Measurements from ENCODE around the gene PLCD3.

Gene PLCD3

GRCh38 chr17:45098869-45099616 is 33.3 kb downstream of the PLCD3 start:
- no peak overlapping the region for H3K4me3 ChIP-seq
- peak overlapping the region; percentile 24 to 89 for H3K27ac ChIP-seq
- peak; percentile 96 for DNase-seq (ENCODE audit: low spot score)
- TF ChIP-seq, protein P1, sequence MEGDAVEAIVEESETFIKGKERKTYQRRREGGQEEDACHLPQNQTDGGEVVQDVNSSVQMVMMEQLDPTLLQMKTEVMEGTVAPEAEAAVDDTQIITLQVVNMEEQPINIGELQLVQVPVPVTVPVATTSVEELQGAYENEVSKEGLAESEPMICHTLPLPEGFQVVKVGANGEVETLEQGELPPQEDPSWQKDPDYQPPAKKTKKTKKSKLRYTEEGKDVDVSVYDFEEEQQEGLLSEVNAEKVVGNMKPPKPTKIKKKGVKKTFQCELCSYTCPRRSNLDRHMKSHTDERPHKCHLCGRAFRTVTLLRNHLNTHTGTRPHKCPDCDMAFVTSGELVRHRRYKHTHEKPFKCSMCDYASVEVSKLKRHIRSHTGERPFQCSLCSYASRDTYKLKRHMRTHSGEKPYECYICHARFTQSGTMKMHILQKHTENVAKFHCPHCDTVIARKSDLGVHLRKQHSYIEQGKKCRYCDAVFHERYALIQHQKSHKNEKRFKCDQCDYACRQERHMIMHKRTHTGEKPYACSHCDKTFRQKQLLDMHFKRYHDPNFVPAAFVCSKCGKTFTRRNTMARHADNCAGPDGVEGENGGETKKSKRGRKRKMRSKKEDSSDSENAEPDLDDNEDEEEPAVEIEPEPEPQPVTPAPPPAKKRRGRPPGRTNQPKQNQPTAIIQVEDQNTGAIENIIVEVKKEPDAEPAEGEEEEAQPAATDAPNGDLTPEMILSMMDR (IDR thresholded peaks at IDR 0.05) = peak; percentile 89

DNA sequence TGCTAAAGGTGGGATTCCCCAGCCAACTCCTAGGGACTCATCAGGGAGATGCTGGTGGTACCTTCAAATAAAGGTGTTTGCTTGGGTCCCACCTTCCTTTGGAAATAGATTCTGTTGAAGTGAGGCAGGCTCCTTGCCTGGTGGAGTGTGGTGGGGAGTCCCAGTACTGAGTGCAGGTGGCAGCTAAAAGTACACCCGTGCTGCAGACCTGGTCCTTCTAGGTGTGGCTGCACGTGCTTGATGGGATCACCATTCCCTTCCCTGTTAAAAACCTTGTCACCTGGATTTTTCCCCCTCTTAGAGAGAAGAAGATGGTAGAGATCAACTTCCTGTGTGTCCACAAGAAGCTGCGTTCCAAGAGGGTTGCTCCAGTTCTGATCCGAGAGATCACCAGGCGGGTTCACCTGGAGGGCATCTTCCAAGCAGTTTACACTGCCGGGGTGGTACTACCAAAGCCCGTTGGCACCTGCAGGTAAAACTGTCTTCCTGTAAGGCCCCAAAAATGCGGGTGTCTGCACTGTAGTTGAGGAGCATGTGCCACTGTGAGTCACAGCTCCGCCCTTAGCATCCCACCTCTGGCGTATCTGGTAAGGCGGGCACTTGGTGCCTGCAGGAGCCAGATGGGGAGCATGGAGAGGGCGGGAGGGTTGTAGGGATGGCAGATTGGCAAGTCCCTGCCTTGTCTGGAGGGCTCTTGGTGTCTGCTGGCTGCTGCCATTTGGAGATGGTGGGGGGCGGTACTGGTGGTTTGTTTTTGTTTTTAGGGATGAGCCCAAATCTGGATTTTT is 34.0 kb downstream of the PLCD3 start:
- H3K27ac ChIP-seq = peak overlapping the region; percentile 24 to 89

GRCh38 chr17:45096926-45097325 is 35.4 kb downstream of the PLCD3 start:
- no peak for DNase-seq (ENCODE audit: low spot score)
- TF ChIP-seq, protein P1 (IDR thresholded peaks at IDR 0.05) = no peak
- Histone ChIP-seq H3K4me3 (no peak overlapping the region), H3K27ac (peak overlapping the region in 1 of 2 donors; percentile 94)

More for the DNA sequence above, 34.0 kb downstream of the PLCD3 start:
- no peak for DNase-seq (ENCODE audit: low spot score)
- H3K4me3 ChIP-seq = no peak overlapping the region
- TF ChIP-seq, protein P1 (IDR thresholded peaks at IDR 0.05) = no peak

DNA sequence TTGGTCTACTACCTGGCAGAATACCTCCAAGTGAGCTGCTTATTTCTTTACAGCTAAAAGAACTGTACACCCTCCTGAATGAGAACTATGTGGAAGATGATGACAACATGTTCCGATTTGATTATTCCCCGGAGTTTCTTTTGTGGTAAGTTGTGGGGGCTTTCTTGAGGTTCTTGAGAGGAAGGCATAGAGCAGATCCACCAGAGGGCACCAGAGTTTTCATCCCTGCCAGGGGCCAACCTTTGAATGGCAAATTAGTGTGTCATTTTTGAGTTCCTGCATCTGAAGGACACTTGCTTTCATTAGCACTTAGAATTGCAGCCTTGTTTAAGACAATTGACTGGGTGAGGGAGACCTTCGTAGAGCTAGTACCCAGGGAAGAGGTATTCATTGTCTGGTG is 36.2 kb downstream of the PLCD3 start:
- DNase-seq (ENCODE audit: low spot score) = no peak
- TF ChIP-seq, protein P1 (IDR thresholded peaks at IDR 0.05) = no peak
- peak overlapping the region; percentile 30 to 94 for H3K27ac ChIP-seq

DNA sequence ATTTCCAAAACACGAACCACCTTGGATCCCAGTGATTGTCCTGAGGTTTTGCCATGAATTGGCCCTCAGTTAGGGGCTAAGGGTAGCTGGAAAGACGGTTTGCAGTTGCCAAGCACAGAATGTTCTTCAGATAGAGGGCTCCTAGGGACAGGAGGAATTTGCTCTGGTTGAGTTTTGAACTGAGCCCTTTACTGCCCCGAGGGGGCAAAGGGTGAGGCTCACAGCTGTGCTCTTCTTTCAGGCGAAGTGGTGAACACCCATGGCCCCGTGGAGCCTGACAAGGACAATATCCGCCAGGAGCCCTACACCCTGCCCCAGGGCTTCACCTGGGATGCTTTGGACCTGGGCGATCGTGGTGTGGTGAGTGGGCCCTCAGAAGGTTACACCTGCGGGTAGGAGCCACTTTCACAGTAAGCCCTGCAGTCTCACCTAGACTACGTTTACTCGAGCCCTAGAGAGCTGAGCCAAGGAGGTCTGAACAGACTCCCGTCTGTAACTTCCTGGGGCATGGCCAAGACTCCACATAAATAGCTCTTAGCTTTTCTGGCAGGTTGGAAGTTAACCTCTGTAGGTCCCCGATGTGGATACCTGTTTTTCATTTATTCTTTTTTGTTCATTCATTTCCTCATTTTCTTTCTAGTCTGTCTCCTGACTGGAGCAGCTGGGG is 38.7 kb downstream of the PLCD3 start:
- TF ChIP-seq, protein P1 (IDR thresholded peaks at IDR 0.05) = no peak
- H3K27ac ChIP-seq = peak overlapping the region; percentile 94
- peak overlapping the region; percentile 25 for H3K4me3 ChIP-seq
- no peak for DNase-seq (ENCODE audit: low spot score)

More for the DNA sequence above, 36.2 kb downstream of the PLCD3 start:
- no peak overlapping the region for H3K4me3 ChIP-seq

- peak; percentile 96 for DNase-seq (ENCODE audit: low spot score)
- Histone ChIP-seq H3K27ac (peak overlapping the region; percentile 94), H3K4me3 (peak overlapping the region; percentile 25)
- TF ChIP-seq, protein P1 (IDR thresholded peaks at IDR 0.05) = no peak
These were observed 39.3 kb downstream of the PLCD3 start for GRCh38 chr17:45092911-45093430.
